HG02759 (cell line): ENCODE data around the gene PAPOLB.
A peak's percentile ranks its signal among the peaks of the same experiment; 100 is the strongest.
"Not testable (repeated sequence)": the region's sequence is repeated elsewhere in the genome, so short reads cannot be mapped to it uniquely, and the experiment has no call there.

Experiments used
- ATAC-seq: cut with Tn5 transposase; IDR thresholded peaks from one replicate; pipeline ENCODE4 v1.9.1; 2021; ENCODE audit warnings: mild to moderate bottlenecking, moderate library complexity; ENCODE audit not compliant: unreplicated experiment

PAPOLB gene

GRCh38 chr7:4861673-4862072 lies at the start of gene PAPOLB:
TSS of gene PAPOLB (minus strand) at chr7:4862030. CDS start at chr7:4861810, 220 bp downstream.
- ATAC-seq: no peak

- no peak for ATAC-seq
Measured at GRCh38 chr7:4911111-4911828, 49.4 kb upstream of the PAPOLB start.

DNA sequence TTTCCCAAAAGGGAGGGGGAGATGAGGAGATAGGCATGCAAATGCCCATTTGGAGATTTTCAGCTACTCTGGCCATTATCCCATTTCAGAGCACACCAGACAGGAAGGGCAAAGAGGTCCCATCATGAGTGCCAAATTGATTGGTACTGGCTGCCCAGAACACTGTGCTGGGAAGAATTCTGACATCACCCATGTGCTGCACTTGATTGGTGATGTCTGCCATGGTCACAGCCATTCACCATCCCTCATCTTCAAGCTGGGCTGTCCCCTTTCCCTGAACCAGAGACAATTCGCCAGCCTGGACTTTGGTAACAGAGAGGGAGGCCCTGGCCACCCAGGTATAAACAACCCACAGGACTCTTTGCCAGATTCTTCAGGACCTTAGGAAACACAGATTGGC lies 44.9 kb upstream of the PAPOLB start:
- ATAC-seq: no peak

DNA sequence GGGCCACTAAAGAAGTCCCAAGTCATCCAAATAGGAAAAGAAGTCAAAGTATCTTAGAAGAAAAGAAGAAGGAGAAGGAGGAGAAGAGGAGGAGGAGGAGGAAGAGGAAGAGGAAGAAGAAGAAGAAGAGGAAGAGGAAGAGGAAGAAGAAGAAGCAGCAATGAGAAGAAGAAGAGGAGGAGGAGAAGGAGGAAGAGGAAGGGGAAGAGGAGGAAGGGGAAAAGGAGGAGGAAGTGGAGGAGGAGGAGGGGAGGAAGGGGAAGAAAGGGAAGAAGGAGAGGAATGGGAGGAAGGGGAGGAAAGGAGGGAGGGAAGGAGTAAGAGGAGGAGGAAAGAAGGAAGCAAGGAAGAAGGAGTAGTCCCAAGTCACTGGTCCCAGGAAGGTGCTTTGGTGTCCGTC lies 43.3 kb upstream of the PAPOLB start:
- ATAC-seq: no peak

GRCh38 chr7:4904346-4904745 lies 42.5 kb upstream of the PAPOLB start:
- ATAC-seq: no peak

DNA sequence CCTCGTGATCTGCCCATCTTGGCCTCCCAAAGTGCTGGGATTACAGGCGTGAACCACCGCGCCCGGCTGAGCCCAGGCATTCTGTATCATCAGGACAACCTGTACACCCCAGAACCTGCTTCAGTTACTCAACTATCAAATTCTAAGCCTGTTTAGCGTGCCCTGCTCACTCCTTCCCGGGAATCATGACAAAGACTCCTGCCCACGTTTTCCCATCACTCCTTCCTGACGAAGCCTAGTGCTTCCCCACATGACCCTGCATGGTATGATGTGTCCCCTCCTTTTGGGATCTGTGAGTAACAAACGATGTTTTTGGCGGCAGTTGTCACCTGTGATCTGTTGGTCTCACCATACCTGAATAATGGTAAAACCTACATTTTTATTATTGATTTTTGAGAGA lies 33.9 kb upstream of the PAPOLB start:
- ATAC-seq: no peak

- ATAC-seq: no peak
Measured at GRCh38 chr7:4894482-4894881, 32.7 kb upstream of the PAPOLB start.

- ATAC-seq: no peak
Measured at GRCh38 chr7:4893929-4894475, 32.2 kb upstream of the PAPOLB start.

GRCh38 chr7:4893188-4893587 lies 31.4 kb upstream of the PAPOLB start:
- not testable (repeated sequence) for ATAC-seq

DNA sequence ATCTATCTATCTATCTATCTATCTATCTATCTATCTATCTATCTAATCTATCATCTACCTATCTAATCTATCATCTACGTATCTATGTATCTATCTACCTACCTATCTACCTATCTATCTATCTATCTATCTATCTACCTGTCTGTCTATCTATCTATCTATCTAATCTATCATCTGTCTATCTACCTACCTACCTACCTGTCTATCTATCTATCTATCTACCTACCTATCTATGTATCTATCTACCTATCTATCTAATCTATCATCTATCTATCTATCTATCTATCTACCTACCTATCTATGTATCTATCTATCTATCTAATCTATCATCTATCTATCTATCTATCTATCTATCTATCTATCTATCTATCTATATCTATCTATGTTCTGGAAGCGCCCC lies 29.7 kb upstream of the PAPOLB start:
- ATAC-seq: not testable (repeated sequence)

- ATAC-seq: no peak
Measured at GRCh38 chr7:4889682-4890081, 27.9 kb upstream of the PAPOLB start.

DNA sequence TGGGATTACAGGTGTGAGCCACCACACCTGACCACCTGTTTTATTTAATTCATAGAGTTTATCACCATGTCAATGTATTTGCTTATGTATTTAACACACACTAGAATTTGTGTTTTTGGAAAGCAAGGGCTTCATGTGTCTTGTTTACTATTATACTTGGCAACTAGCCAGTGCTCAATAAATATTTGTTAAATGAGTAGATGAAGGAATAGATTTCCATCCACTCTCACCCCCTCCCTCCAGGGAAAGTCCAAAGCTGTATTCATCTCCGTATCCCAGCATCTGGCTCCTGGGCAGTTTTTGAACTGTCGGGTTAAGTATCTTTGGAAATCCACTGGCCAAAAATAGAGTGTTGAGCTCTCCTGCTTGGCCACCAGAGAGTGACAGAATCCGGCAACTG lies 26.3 kb upstream of the PAPOLB start:
- no peak for ATAC-seq

DNA sequence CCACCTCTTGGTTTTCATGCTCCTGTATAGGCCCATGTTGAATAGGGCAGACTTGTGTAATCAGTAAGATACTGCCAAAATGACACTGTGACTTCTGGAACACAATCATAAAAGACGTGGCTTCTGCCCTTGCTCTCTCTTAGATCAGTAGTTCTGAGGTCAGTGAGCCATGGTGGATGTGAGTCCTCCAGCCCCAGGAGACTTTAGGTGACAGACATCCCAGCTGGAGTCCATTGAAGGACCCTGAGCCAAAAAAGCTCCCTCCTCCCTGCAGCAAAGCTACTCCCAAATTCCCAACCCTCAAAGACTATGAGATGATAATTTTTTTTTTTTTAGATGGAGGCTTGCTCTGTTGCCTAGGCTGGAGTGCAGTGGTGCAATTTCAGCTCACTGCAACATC lies 24.8 kb upstream of the PAPOLB start:
- ATAC-seq: no peak

GRCh38 chr7:4885317-4885807 lies 23.5 kb upstream of the PAPOLB start:
- no peak for ATAC-seq

DNA sequence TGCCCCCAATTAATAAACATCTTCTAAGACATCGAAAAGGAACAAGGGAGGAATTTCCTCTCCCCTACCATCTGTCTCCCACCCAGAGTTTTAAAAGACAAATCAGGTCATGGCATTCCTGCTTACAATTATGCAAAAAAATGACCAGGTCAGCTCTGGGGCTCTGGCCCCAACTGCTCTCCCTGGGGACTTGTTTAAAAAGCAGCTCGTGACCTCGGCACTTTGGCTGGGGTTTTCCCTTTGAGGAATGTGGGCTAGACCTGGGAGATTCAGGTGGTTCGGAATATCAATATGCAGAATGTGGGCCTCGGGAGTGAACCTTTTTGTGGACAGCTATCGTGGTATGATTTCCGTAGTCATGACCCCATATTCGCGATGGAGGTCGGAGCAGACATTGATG lies 22.3 kb upstream of the PAPOLB start:
- no peak for ATAC-seq

DNA sequence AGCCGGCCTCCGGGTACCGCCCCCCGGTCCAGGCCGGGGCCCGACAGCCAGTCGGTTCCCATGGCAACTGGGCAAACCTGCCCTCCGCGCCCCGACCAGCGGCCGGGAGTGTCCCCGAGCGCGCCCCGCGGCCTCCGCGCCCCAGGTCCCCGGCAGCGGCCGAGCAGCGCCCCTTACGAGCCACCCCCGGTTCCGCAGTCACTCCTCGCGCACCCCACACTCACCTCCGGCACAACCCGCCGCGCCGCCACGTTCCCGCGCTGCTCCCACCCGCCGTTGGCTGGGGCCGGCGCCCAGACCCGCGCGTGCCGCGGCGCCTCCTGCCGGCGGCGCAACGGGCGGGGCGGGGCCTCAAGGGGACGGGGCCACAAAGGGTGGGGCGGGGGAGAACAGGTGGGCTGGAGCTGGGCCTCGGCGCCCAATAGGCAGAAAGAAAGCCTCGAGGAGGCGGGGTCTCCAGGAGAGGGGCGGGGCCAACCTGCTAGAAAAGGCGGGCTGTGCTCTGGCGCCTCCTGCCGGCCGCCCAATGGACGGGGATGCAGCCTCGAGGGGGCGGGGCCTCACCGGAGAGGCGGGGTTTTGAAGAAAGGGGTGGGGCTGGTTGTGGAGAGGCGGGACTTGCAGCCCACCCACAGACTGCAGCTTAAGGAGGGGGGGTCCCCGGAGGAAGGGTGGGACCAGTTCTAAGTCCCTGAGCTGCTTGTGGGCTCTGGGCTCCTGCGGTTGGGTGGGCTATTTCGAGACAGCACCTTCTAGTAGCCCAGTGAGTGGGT lies 21.7 kb upstream of the PAPOLB start, which contains the start of gene RADIL:
RADIL (minus strand) TSS at position 345 of the 773 bp plus-strand sequence. CDS start 5,577 bp downstream, outside the sequence.
- peak; percentile 78 for ATAC-seq

DNA sequence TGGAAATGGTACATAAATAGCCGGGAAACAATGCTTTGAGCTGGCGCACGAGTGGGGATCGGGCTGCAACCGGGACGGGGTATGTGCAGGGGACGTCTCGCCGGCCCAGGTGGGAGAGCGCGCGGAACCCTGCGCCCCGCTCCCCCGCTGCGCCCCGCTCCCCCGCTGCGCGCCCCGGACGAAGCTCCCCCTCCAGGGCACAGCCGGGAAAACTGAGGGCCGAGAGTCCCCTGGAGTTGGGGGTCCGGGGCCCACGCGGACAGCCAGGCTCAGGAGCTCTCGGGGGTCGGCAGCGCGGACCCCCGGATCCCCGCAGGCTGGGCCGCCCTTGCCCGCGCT lies 21.2 kb upstream of the PAPOLB start:
- no peak for ATAC-seq

- ATAC-seq: no peak
Measured at GRCh38 chr7:4882169-4883032, 20.6 kb upstream of the PAPOLB start.

DNA sequence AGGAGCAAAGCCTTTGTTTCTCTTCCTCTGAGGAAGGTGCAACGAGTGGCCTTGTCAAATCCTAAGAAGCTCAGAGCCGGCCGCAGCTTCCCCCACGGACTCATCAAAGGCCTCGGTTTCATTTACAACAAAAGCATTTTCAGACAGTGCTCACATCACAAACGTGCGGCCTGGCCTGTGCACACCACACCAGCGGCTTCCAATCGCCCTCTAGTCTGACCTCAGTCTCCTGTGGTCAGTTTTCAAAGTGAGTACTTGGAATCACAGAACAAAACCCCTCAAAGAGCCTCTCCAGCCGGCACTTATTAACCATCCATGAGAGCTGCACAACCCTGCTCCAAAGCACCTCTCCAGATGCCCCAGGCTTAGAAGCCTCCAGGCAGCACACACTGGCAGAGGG lies 18.4 kb upstream of the PAPOLB start:
- no peak for ATAC-seq

DNA sequence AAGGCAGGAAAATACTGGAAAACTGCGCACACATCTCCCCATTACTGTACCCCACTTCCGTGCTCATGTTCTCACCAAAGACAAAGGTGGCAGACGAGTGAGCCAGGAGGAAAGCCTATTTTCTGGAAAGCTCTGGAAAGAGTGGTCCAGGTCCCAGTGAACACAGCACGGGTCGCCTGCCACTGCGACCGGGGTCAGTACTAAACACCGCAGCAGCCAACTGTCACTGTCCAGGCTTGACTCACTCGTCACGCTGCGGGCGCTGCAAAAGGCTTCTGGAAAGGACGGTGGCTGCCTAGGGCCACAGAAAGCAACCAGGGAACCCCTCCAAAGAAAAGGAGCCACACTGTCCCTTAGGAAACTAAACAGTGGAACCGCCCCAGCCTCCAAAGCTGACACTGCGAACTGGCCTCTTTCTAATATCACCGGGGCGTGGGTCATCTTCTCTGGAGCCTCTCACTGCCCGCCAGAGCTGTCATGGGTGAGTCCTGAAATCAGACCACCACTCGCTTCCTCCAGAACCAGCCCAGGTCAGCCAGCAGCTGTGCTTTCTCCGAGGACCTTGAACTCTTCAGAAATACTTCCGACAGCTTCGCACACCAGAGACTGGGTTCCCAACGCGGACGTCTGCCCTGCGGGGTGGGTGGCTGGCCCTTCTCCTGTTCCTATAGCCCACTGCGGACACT lies 17.7 kb upstream of the PAPOLB start:
- no peak for ATAC-seq
